Activated CD8-positive, alpha-beta memory T cell treated with anti-CD3 and anti-CD28 coated beads, Interleukin-2, amount 50 U/mL, for 24 hours (primary cell): ENCODE measurements around the gene UPF3B.
"Not testable (repeated sequence)": the region's sequence is repeated elsewhere in the genome, so short reads cannot be mapped to it uniquely, and the experiment has no call there.

Experiments used
- DNase-seq: peaks from one replicate; pipeline ENCODE4 v3.0.0-alpha.2; 2020; ENCODE audit errors: extremely low read depth

The UPF3B gene

GRCh38 chrX:119852382-119853353 is at the start of gene UPF3B:
Gene UPF3B, minus strand, starts transcription at chrX:119852963. Its CDS starts 35 bp downstream, at chrX:119852928.
- DNase-seq = peak; percentile 73

- no peak for DNase-seq
Measured at GRCh38 chrX:119900976-119901375, 48.2 kb upstream of the UPF3B start.

- no peak for DNase-seq
Measured at GRCh38 chrX:119899125-119899524, 46.4 kb upstream of the UPF3B start.

- DNase-seq = no peak
Measured at GRCh38 chrX:119895843-119896326, 43.1 kb upstream of the UPF3B start, which contains the start of gene AKAP14. Gene AKAP14, plus strand, starts transcription at chrX:119895893. Its CDS starts 7,331 bp downstream, at chrX:119903224.

- DNase-seq = not testable (repeated sequence)
Measured at GRCh38 chrX:119891961-119892692, 39.4 kb upstream of the UPF3B start.

GRCh38 chrX:119890626-119891025 is 37.9 kb upstream of the UPF3B start:
- DNase-seq = not testable (repeated sequence)

GRCh38 chrX:119887721-119888425 is 35.1 kb upstream of the UPF3B start:
- no peak for DNase-seq

- no peak for DNase-seq
Measured at GRCh38 chrX:119885554-119886428, 33.0 kb upstream of the UPF3B start.

GRCh38 chrX:119880552-119881437 is 28.0 kb upstream of the UPF3B start:
- no peak for DNase-seq

GRCh38 chrX:119880076-119880475 is 27.3 kb upstream of the UPF3B start:
- DNase-seq = no peak

- DNase-seq = no peak
Measured at GRCh38 chrX:119878740-119879139, 26.0 kb upstream of the UPF3B start.

- peak; percentile 59 for DNase-seq
Measured at GRCh38 chrX:119871599-119872395, 19.0 kb upstream of the UPF3B start, which contains the start of the genes NDUFA1 and RNF113A. Gene NDUFA1, plus strand, starts transcription at chrX:119871832. Its CDS starts 80 bp downstream, at chrX:119871912. Gene RNF113A, minus strand, starts transcription at chrX:119871733. Its CDS starts 120 bp downstream, at chrX:119871613.

- no peak for DNase-seq
Measured at GRCh38 chrX:119871245-119871598, 18.5 kb upstream of the UPF3B start.

- no peak for DNase-seq
Measured at GRCh38 chrX:119870626-119871131, 17.9 kb upstream of the UPF3B start.

GRCh38 chrX:119853444-119853843 is 681 bp upstream of the UPF3B start:
- DNase-seq = no peak

GRCh38 chrX:119833905-119834304 is 18.9 kb downstream of the UPF3B start:
- DNase-seq = no peak

GRCh38 chrX:119828446-119828845 is 24.3 kb downstream of the UPF3B start:
- no peak for DNase-seq

- no peak for DNase-seq
Measured at GRCh38 chrX:119826399-119826959, 26.3 kb downstream of the UPF3B start.
